Caki2 (cell line): Measurements from ENCODE around the gene SHISAL1. TPM values are rescaled to one million over a fixed set of nuclear protein-coding genes. Genes with fewer than 3 reads are reported as not detected.
A peak's percentile ranks its signal among the peaks of the same experiment; 100 is the strongest.

Experiments
- DNase-seq: peaks from one replicate; pipeline ENCODE4 v3.0.0-alpha.2; 2015; ENCODE audit warnings: low read depth
- in situ Hi-C: cut with HindIII; loops from 2 replicates; pipeline ENCODE4 v1.10.0; 2016; ENCODE audit warnings: low sequenced_read_pairs, low pct_unique_long_range_greater_than_20kb, mixed read lengths
- total RNA-seq: library from RNA; depleted of rRNA; stranded (reverse); fragments of >200 nt; shearing (Covaris generic); gene quantifications from 2 replicates; pipeline ENCODE4 v1.2.3, GENCODE V29; 2014; ENCODE audit warnings: low replicate concordance

SHISAL1 gene
- total RNA-seq, 1 experiment from 2014 or later: 3.5 TPM

- in situ Hi-C loops: no loop called here
Observed at GRCh38 chr22:44347080-44347479, 34.3 kb upstream of the SHISAL1 start.

GRCh38 chr22:44345872-44346271, 33.1 kb upstream of the SHISAL1 start:
- DNase-seq: no peak
- in situ Hi-C loops: no loop called here

More at GRCh38 chr22:44347080-44347479, 34.3 kb upstream of the SHISAL1 start:
- peak; percentile 32 for DNase-seq

- DNase-seq: no peak
- in situ Hi-C loops: no loop called here
Observed at GRCh38 chr22:44344407-44344806, 31.7 kb upstream of the SHISAL1 start.

- no peak for DNase-seq
- in situ Hi-C loops: no loop called here
Observed at GRCh38 chr22:44342347-44342956, 29.7 kb upstream of the SHISAL1 start.

- DNase-seq: no peak
- in situ Hi-C loops: no loop called here
Observed at GRCh38 chr22:44341431-44342346, 28.9 kb upstream of the SHISAL1 start.

GRCh38 chr22:44340271-44341239, 27.8 kb upstream of the SHISAL1 start:
- DNase-seq: no peak
- in situ Hi-C loops: no loop called here

GRCh38 chr22:44338906-44339305, 26.2 kb upstream of the SHISAL1 start:
- no peak for DNase-seq
- in situ Hi-C loops: no loop called here

GRCh38 chr22:44338177-44338810, 25.5 kb upstream of the SHISAL1 start:
- no peak for DNase-seq
- in situ Hi-C loops: no loop called here

GRCh38 chr22:44337678-44338004, 24.9 kb upstream of the SHISAL1 start:
- in situ Hi-C loops: no loop called here

GRCh38 chr22:44336962-44337677, 24.4 kb upstream of the SHISAL1 start:
- in situ Hi-C loops: no loop called here
- no peak for DNase-seq

More at GRCh38 chr22:44337678-44338004, 24.9 kb upstream of the SHISAL1 start:
- peak; percentile 48 for DNase-seq

GRCh38 chr22:44335903-44336803, 23.4 kb upstream of the SHISAL1 start:
- DNase-seq: no peak
- in situ Hi-C loops: no loop called here

- DNase-seq: no peak
- in situ Hi-C loops: no loop called here
Observed at GRCh38 chr22:44335066-44335839, 22.5 kb upstream of the SHISAL1 start.

- in situ Hi-C loops: no loop called here
- DNase-seq: no peak
Observed at GRCh38 chr22:44333847-44334635, 21.3 kb upstream of the SHISAL1 start.

- no peak for DNase-seq
- in situ Hi-C loops: no loop called here
Observed at GRCh38 chr22:44332946-44333345, 20.2 kb upstream of the SHISAL1 start.
